Parathyroid adenoma (tissue), 2 donors: ENCODE data around the gene DIPK1B.

Source experiments
- H2AFZ ChIP-seq: fragments of 300-600 bp; sonication (generic); one replicate; pipeline ENCODE4 v1.7.0; 2017; ENCODE audit warnings: antibody characterized with exemption, mild to moderate bottlenecking
- H3K27ac ChIP-seq: fragments of 300-600 bp; sonication (generic); one replicate; pipeline ENCODE4 v1.7.0; 2017
- H3K27me3 ChIP-seq: fragments of 300-600 bp; sonication (generic); one replicate; pipeline ENCODE4 v1.7.0; 2017; ENCODE audit warnings: low read length; ENCODE audit not compliant: control insufficient read depth, insufficient read depth
- H3K36me3 ChIP-seq: fragments of 300-600 bp; sonication (generic); one replicate; pipeline ENCODE4 v1.7.0; 2017; ENCODE audit warnings: low read length; ENCODE audit not compliant: control insufficient read depth, insufficient read depth
- H3K4me1 ChIP-seq: fragments of 300-600 bp; sonication (generic); one replicate; pipeline ENCODE4 v1.7.0; 2017; ENCODE audit warnings: control low read depth
- H3K4me2 ChIP-seq: fragments of 300-600 bp; sonication (generic); one replicate; pipeline ENCODE4 v1.7.0; 2017; ENCODE audit warnings: low read length
- H3K4me3 ChIP-seq: fragments of 300-600 bp; sonication (generic); one replicate; pipeline ENCODE4 v1.7.0; 2017; ENCODE audit warnings: low read depth, low read length
- H3K79me2 ChIP-seq: fragments of 300-600 bp; sonication (generic); one replicate; pipeline ENCODE4 v1.7.0; 2017; ENCODE audit warnings: control low read depth
- H3K9ac ChIP-seq: fragments of 300-600 bp; sonication (generic); one replicate; pipeline ENCODE4 v1.7.0; 2017; ENCODE audit warnings: mild to moderate bottlenecking
- H3K9me3 ChIP-seq: fragments of 300-600 bp; sonication (generic); one replicate; pipeline ENCODE4 v1.7.0; 2017; ENCODE audit warnings: low read length; ENCODE audit not compliant: control insufficient read depth
- CTCF ChIP-seq: fragments of 300-600 bp; sonication (generic); IDR thresholded peaks from one replicate; pipeline ENCODE4 v1.7.0; 2017; ENCODE audit warnings: antibody characterized with exemption, mild to moderate bottlenecking
- donor health status: primary hyperparathyroidism.

DIPK1B gene

GRCh38 chr9:136719195-136719880, 7.0 kb downstream of the DIPK1B start:
- Histone ChIP-seq H3K4me1 (no peaks in the 10 kb centered on the region), H3K27ac (no peak overlapping the region), H3K4me2 (no peak overlapping the region), H3K79me2 (no peaks in the 10 kb centered on the region), H3K9me3 (no peaks in the 10 kb centered on the region), H2AFZ (no peak overlapping the region), H3K9ac (no peak overlapping the region), H3K4me3 (no peak overlapping the region), H3K36me3 (no peaks in the 10 kb centered on the region), H3K27me3 (no peaks in the 10 kb centered on the region)
- TF ChIP-seq CTCF: no peak

GRCh38 chr9:136720251-136720897, 8.0 kb downstream of the DIPK1B start:
- no peak overlapping the region for H3K4me3 ChIP-seq
- no peak overlapping the region for H3K27ac ChIP-seq
- no peak overlapping the region for H3K9ac ChIP-seq

GRCh38 chr9:136720898-136721338, 8.5 kb downstream of the DIPK1B start:
- Histone ChIP-seq H3K9ac (no peak overlapping the region), H3K4me1 (no peaks in the 10 kb centered on the region)

More at GRCh38 chr9:136720251-136720897, 8.0 kb downstream of the DIPK1B start:
- H3K27me3 ChIP-seq: no peaks in the 10 kb centered on the region
- H3K4me2 ChIP-seq: no peak overlapping the region
- TF ChIP-seq CTCF: no peak
- no peaks in the 10 kb centered on the region for H3K79me2 ChIP-seq
- H3K36me3 ChIP-seq: no peaks in the 10 kb centered on the region
- no peak overlapping the region for H2AFZ ChIP-seq
- no peaks in the 10 kb centered on the region for H3K9me3 ChIP-seq
- no peaks in the 10 kb centered on the region for H3K4me1 ChIP-seq

GRCh38 chr9:136721339-136722092, 9.1 kb downstream of the DIPK1B start:
- Histone ChIP-seq H3K36me3 (no peaks in the 10 kb centered on the region), H3K4me2 (no peak overlapping the region), H2AFZ (no peak overlapping the region), H3K27me3 (no peaks in the 10 kb centered on the region), H3K4me3 (no peak overlapping the region), H3K79me2 (no peaks in the 10 kb centered on the region), H3K4me1 (no peaks in the 10 kb centered on the region), H3K9ac (no peak overlapping the region), H3K9me3 (no peaks in the 10 kb centered on the region), H3K27ac (no peak overlapping the region)
- no peak for TF ChIP-seq CTCF

More at GRCh38 chr9:136720898-136721338, 8.5 kb downstream of the DIPK1B start:
- H3K79me2 ChIP-seq: no peaks in the 10 kb centered on the region
- no peak overlapping the region for H2AFZ ChIP-seq
- H3K9me3 ChIP-seq: no peaks in the 10 kb centered on the region
- H3K27me3 ChIP-seq: no peaks in the 10 kb centered on the region
- H3K27ac ChIP-seq: no peak overlapping the region
- no peak overlapping the region for H3K4me2 ChIP-seq
- no peak overlapping the region for H3K4me3 ChIP-seq
- TF ChIP-seq CTCF: no peak
- no peaks in the 10 kb centered on the region for H3K36me3 ChIP-seq
